Activated CD8-positive, alpha-beta memory T cell treated with anti-CD3 and anti-CD28 coated beads, Interleukin-2, amount 50 U/mL, for 4 hours (primary cell): ENCODE data around the gene TAF6.

Source experiments
- DNase-seq: peaks from one replicate; pipeline ENCODE4 v3.0.0-alpha.2; 2020

Gene TAF6

DNA sequence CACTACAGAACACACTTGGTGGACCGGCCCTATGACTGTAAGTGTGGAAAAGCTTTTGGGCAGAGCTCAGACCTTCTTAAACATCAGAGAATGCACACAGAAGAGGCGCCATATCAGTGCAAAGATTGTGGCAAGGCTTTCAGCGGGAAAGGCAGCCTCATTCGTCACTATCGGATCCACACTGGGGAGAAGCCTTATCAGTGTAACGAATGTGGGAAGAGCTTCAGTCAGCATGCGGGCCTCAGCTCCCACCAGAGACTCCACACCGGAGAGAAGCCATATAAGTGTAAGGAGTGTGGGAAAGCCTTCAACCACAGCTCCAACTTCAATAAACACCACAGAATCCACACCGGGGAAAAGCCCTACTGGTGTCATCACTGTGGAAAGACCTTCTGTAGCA, 55.0 kb downstream of the TAF6 start:
- no peak for DNase-seq

DNA sequence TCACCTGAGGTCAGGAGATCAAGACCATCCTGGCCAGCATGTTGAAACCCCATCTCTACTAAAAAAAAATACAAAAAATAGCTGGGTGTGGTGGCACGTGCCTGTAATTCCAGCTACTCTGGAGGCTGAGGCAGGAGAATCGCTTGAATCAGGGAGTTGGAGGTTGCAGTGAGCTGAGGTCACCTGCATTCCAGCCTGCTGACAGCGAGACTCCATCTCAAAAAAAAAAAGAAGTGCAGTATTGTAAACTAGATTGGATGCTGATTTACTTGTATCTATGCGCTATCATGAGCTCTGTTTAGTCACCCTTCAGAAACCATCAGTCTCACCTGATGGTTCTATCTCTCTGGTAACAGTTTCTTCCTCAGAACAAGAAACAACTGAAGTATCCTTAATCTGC, 55.8 kb downstream of the TAF6 start:
- DNase-seq = no peak

DNA sequence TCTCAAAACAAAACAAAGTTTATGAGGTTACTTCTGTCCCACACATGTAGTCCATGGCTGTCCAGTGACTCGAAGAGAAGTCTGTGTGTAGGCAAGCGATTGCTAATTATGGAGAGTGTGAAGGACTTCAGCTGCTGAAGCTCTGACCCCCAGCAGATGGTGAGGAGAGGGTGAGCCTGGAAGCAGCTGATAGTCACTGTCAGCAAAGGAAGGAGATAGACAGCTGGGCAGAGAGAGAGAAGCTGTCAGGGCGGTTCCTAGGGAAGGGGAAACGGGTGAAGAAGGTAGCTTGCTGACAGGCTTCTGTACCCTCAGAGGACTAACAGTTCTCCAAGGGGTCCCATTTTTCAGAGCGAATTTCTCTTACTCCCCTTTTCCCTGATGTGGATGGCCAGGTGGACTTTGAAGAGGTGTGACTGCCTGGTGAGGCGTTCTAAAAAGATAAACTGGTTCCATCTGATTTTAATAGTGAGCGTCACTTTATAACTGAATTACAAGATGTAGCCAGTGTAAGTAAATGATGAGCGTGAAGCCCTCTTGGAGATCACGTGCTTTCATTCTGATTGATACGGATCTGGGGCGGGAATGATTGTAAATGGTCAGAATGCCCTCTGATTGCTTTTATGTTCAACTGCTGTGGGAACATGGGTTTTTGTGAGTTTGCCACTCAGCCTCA, 57.5 kb downstream of the TAF6 start:
- DNase-seq = no peak

DNA sequence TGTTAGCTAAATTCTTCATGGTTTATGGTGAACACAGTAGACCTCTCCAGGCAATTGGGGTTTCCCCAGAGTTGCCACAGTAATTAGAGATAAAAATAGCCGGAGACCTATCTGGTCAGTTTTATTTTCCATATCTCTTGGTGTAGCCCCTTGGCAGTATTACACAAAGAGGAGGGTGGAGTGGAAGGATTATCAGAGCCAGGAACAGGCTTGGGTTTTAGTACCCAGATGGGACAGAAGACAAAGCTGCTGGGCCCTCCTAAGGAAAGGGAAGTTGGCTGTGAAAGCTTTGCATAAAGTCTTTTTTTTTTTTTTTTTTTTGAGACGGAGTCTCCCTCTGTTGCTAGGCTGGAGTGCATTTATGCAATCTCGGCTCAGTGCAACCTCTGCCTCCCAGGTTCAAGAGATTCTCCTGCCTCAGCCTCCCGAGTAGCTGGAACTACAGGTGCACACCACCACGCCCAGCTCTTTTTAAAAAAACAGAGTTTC, 59.9 kb downstream of the TAF6 start:
- no peak for DNase-seq
